ENCODE results near the gene LIN54. TPM values are rescaled to one million over a fixed set of nuclear protein-coding genes. Genes with fewer than 3 reads are reported as not detected.
A peak's percentile ranks its signal among the peaks of the same experiment; 100 is the strongest.
"Not testable (repeated sequence)": the region's sequence is repeated elsewhere in the genome, so short reads cannot be mapped to it uniquely, and the experiment has no call there.

LIN54 gene
- 3.1 TPM for polyA plus RNA-seq (2012; ENCODE audit: low read depth, missing spikeins)

DNA sequence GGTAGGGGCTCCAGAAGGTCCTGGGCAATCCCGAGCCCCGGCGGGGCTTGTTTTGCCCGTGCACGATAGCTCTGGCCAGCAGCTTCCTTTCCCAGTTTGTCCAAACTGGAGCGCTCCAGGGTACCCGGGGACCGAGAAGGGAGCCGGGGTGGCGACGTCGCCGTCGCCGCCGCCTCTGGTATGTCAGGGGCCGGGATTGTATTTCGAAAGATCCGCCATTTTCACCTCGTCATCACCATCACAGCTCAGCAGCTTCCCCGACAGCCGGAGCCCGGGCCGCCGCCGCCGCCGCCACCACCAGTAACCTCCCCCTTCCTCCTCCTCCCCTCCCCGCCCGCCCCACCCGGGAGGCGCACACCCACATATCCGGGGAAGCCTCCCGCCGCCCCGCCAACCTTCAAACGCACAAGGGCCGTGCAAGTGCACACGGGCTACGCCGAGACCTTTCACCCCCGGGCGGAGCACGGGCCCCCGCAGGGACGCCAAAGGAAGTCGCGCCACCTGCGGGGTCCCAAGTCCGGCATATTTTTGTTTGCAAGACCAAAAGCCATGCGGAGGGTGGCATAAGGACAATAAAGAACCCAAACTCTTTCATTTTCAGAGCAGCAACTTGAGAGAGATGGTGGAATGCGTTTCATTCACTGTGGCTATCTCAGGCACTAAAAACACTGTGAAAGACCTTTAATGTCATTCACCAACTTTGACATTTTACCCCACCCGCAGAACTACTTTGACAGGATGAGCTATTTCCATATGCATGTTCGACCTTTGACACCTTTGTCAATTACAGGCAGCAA lies at the start of gene LIN54:
TSS of gene LIN54 (minus strand) at position 302 of the 797 bp plus-strand sequence. CDS start 25,979 bp downstream, outside the sequence.
- FAIRE-seq (peak; percentile 63), DNase-seq (ENCODE audit: insufficient read length, low spot score) (peak; percentile 71)
- TF ChIP-seq POLR2A (IDR thresholded peaks at IDR 0.05; ENCODE audit: low read depth, low read length) = peak; percentile 42; the same call in 1 of the 2 replicates
- no peak for TF ChIP-seq SPI1 (IDR thresholded peaks at IDR 0.05; ENCODE audit: low read depth, low read length)

DNA sequence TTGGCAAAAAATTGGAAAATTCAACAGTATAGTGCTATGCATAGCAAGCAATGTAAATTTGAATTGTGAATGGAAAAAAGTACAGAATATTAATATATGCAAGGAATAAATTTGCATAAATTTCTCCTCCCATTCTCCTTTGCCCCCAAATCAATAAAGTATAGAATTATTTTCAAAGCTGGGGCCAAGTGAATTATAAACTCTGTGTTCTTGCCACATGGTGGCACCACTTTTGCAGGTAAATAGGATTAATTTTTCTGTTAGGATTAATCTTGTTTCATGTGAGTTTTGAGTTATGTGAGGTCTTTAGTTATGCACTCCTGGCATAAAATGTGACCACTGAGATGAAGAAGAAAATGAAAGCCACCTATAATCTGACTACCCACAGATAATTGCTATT lies 44.3 kb upstream of the LIN54 start:
- TF ChIP-seq SPI1 (IDR thresholded peaks at IDR 0.05; ENCODE audit: low read depth, low read length) = no peak
- TF ChIP-seq TAF1 (IDR thresholded peaks at IDR 0.05; ENCODE audit: low read depth, low read length) = no peak
- TF ChIP-seq POLR2AphosphoS5 (IDR thresholded peaks at IDR 0.05; ENCODE audit: low read depth, low read length) = no peak
- TF ChIP-seq POLR2A (IDR thresholded peaks at IDR 0.05; ENCODE audit: low read depth, low read length) = no peak
- TF ChIP-seq PAX5 (IDR thresholded peaks at IDR 0.05; ENCODE audit: insufficient read depth, low read length, severe bottlenecking) = no peak
- TF ChIP-seq POU2F2 (IDR thresholded peaks at IDR 0.05; ENCODE audit: low read depth, low read length) = no peak
- no peak for DNase-seq (ENCODE audit: insufficient read length, low spot score)
- FAIRE-seq = no peak

DNA sequence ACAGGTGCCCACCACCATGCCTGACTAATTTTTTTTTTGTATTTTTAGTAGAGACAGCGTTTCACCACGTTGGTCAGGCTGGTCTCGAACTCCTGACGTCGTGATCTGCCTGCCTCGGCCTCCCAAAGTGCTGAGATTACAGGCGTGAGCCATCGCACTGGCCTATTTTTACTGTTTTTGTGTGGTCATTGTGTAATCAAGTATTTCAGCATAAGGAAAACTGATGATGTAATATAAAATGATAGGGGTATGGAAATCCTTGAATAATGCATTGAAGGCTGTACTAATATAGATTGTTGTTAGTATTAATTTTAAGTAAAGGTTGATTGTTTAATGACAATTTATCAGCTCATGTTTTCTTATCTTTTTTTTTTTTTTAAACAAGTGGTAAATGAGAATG lies 38.2 kb upstream of the LIN54 start:
- FAIRE-seq = not testable (repeated sequence)

DNA sequence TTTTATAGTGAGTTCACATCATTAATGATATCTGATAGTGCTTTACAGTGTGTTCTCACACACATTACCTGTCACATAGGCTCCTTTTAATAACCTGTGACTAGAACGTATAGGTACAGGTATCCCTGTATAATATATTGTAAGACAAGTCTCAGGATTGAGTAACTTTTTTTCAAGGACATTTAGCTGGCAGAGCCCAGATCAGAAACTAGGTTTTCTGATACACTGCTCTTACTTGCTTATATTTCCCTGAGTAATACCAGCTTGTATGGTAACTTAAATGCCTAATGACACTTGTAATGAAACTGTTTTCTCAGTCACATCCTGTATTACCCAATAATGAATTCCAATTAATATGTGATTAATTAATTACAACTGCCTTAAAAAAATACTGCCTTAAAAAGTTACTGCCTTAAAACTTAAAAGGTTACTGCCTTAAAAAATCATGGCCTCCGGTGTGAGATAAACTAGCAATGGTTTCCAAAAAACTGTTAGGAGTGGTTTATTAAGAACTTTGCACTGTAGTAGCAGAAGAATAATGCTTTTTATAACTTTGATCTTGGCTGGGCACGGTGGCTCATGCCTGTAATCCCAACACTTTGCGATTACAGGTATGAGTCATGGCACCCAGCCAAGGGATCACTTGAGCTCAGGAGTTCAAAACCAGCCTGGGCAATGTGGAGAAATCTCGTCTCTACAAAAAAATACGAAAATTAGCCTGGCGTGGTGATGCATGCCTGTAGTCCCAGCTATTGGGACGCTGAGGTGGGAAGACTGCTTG lies 36.3 kb upstream of the LIN54 start:
- TF ChIP-seq POU2F2 (IDR thresholded peaks at IDR 0.05; ENCODE audit: low read depth, low read length) (no peak), SPI1 (IDR thresholded peaks at IDR 0.05; ENCODE audit: low read depth, low read length) (no peak), POLR2AphosphoS5 (IDR thresholded peaks at IDR 0.05; ENCODE audit: low read depth, low read length) (no peak), POLR2A (IDR thresholded peaks at IDR 0.05; ENCODE audit: low read depth, low read length) (no peak), PAX5 (IDR thresholded peaks at IDR 0.05; ENCODE audit: insufficient read depth, low read length, severe bottlenecking) (no peak)
- FAIRE-seq = peak; percentile 38

More for the DNA sequence above, 38.2 kb upstream of the LIN54 start:
- DNase-seq (ENCODE audit: insufficient read length, low spot score) = not testable (repeated sequence)

DNA sequence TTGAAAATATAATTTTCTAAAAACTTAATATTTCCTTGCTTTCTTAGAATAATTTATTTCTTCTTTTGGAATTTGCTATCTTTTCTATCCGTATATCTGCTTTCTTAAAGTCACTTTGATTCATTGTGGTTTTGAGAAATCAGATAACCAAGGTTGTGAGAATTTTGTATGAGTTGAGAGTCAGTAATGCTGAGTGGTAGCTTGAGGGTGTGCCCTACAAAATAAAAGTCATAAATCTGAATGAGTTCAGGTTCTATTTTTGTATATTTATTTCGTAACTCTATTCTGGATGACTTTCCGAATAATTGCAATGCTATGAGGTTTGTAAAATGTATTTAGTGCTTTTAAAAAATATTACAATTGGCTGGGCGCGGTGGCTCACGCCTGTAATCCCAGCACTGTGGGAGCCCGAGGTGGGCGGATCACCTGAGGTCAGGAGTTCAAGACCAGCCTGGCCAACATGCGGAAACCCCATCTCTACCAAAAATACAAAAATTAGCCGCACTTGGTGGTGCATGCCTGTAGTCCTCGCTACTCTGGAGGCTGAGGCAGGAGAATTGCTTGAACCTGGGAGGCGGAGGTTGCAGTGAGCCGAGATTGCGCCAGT lies 33.3 kb upstream of the LIN54 start:
- no peak for DNase-seq (ENCODE audit: insufficient read length, low spot score)
- TF ChIP-seq SPI1 (IDR thresholded peaks at IDR 0.05; ENCODE audit: low read depth, low read length) = no peak
- TF ChIP-seq POU2F2 (IDR thresholded peaks at IDR 0.05; ENCODE audit: low read depth, low read length) = no peak
- no peak for TF ChIP-seq PAX5 (IDR thresholded peaks at IDR 0.05; ENCODE audit: insufficient read depth, low read length, severe bottlenecking)
- no peak for TF ChIP-seq POLR2AphosphoS5 (IDR thresholded peaks at IDR 0.05; ENCODE audit: low read depth, low read length)
- TF ChIP-seq POLR2A (IDR thresholded peaks at IDR 0.05; ENCODE audit: low read depth, low read length) = no peak
- no peak for TF ChIP-seq TAF1 (IDR thresholded peaks at IDR 0.05; ENCODE audit: low read depth, low read length)
- no peak for FAIRE-seq

More for the DNA sequence above, 36.3 kb upstream of the LIN54 start:
- DNase-seq (ENCODE audit: insufficient read length, low spot score) = no peak

DNA sequence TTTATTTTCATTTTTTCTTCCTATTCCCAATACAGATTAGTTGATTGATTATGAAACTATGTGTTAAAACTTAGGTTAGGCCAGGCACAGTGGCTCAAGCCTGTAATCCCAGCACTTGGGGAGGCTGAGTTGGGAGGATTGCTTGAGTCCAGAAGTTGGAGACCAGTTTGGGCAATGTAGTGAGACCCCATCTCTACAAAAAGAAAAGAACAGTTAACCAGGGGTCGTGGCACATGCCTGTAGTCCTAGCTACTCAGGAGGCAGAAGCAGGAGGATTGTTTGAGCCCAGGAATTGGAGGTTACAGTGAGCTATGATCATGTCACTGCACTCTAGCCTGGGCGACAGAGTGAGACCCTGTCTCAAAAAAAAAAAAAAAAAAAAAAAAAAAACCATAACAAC lies 32.5 kb upstream of the LIN54 start:
- not testable (repeated sequence) for FAIRE-seq

DNA sequence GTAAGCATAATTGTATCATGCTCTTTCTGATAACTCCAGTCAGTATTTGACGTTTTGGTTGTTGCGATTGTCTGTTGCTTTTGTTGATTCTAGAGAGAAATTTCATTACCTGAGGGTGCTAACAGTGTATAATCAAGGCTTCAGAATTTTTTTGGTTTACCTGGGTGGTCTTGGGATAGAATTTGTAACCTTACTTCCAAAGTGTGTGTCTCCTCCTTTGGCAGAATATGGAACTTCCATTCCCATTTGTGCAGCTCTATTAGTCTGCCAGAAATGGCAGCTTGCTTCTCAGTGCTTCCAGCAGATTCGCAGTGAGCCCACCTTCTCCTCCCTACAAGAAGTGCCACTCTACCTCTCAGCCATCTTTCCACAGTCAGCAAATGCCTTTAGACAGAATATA lies 29.6 kb upstream of the LIN54 start:
- FAIRE-seq (no peak), DNase-seq (ENCODE audit: insufficient read length, low spot score) (no peak)
- TF ChIP-seq SPI1 (IDR thresholded peaks at IDR 0.05; ENCODE audit: low read depth, low read length) (no peak), PAX5 (IDR thresholded peaks at IDR 0.05; ENCODE audit: insufficient read depth, low read length, severe bottlenecking) (no peak), TAF1 (IDR thresholded peaks at IDR 0.05; ENCODE audit: low read depth, low read length) (no peak), POLR2A (IDR thresholded peaks at IDR 0.05; ENCODE audit: low read depth, low read length) (no peak), POLR2AphosphoS5 (IDR thresholded peaks at IDR 0.05; ENCODE audit: low read depth, low read length) (no peak), POU2F2 (IDR thresholded peaks at IDR 0.05; ENCODE audit: low read depth, low read length) (no peak)

More for the DNA sequence above, 32.5 kb upstream of the LIN54 start:
- DNase-seq (ENCODE audit: insufficient read length, low spot score) = not testable (repeated sequence)

DNA sequence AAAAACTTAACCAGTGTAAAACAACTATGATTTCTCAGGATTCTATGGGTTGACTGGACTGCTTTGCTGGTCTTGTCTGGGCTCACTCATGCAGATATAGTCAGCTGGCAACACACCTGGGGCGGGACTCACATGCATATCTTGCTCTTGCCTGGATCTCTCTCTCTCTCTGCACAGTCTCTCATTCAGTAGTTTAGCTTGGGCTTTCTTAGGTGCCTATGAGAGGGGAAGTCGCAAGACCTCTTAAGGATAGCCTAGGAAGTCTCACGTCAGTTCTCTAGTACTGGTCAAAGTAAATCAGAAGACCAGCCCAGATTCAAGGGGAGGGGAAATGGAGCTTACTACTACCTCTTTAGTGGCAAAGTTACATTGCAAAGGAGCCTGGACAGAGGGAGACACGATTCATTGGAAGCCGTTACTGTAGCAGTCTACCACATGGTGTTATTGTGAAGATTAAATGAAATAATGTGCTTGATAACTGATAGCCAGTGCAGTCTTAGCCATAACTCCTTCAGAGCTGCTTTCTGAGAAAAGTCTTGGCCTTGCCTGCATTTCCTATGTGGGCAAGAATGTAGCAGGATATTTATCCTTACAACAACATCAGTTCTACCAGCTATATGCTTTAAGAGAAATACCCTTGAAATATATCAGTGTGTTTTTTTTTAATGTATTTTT lies 26.5 kb upstream of the LIN54 start:
- FAIRE-seq (no peak), DNase-seq (ENCODE audit: insufficient read length, low spot score) (no peak)
- TF ChIP-seq SPI1 (IDR thresholded peaks at IDR 0.05; ENCODE audit: low read depth, low read length) = no peak
- no peak for TF ChIP-seq POU2F2 (IDR thresholded peaks at IDR 0.05; ENCODE audit: low read depth, low read length)
- TF ChIP-seq POLR2AphosphoS5 (IDR thresholded peaks at IDR 0.05; ENCODE audit: low read depth, low read length) = no peak
- TF ChIP-seq TAF1 (IDR thresholded peaks at IDR 0.05; ENCODE audit: low read depth, low read length) = no peak
- no peak for TF ChIP-seq PAX5 (IDR thresholded peaks at IDR 0.05; ENCODE audit: insufficient read depth, low read length, severe bottlenecking)
- no peak for TF ChIP-seq POLR2A (IDR thresholded peaks at IDR 0.05; ENCODE audit: low read depth, low read length)

DNA sequence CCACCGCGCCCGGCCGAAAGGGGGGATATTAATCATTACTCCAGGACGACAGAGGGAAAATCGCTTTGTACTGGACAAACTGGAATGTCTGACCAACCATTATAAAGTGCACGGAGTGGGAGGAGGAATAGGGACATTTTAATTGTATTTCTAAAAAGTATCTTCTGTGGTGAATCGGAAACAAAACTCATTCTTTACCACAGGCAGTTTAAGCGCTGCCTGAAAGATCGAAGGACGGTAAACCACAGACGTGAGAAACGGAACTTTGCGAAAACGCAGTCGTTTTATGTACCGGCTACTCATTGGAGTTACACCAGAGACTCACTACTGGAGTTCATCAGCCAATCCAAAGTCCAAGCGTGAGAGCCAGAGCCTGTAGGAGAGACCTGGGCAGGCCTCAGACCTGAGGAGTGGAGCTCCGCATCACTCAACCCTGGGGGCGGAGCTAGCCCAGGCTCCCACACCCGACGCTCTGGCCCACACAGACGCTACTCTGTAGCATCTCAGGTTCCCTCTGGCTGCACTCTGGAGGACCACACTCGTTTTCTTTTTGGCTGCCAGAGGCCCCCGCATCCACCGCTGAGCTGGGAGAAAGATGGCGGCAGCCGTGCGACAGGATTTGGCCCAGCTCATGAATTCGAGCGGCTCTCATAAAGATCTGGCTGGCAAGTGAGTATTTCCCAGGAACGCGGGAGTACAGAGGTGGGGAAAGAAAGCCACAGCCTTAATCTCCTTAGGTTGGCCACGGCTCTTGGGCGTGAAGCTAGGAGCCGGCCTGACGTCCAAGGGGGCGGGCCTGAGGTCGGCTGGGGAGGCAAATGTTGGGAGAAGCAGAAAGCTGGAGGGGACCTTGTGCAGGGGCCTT lies 24.2 kb upstream of the LIN54 start, which contains the start of gene COPS4:
TSS of gene COPS4 (plus strand) at position 554 of the 865 bp plus-strand sequence. CDS start at position 596, 42 bp downstream.
- peak; percentile 98 for FAIRE-seq
- DNase-seq (ENCODE audit: insufficient read length, low spot score) = peak; percentile 76
- 0 out of 2 replicates have a peak, but pooled peaks have one; percentile 63 for TF ChIP-seq POU2F2 (IDR thresholded peaks at IDR 0.05; ENCODE audit: low read depth, low read length)
- peak; percentile 94 for TF ChIP-seq TAF1 (IDR thresholded peaks at IDR 0.05; ENCODE audit: low read depth, low read length)
- peak; percentile 72 for TF ChIP-seq POLR2A (IDR thresholded peaks at IDR 0.05; ENCODE audit: low read depth, low read length)
- TF ChIP-seq PAX5 (IDR thresholded peaks at IDR 0.05; ENCODE audit: insufficient read depth, low read length, severe bottlenecking) = peak; percentile 5
- TF ChIP-seq SPI1 (IDR thresholded peaks at IDR 0.05; ENCODE audit: low read depth, low read length) = no peak
- TF ChIP-seq POLR2AphosphoS5 (IDR thresholded peaks at IDR 0.05; ENCODE audit: low read depth, low read length) = peak; percentile 79

Data from GM12891 (cell line).